CD4-positive, alpha-beta T cell treated with Interleukin-15 for 4 hours (primary cell): ENCODE measurements around the gene ATP1B3.
"Not testable (repeated sequence)": the region's sequence is repeated elsewhere in the genome, so short reads cannot be mapped to it uniquely, and the experiment has no call there.

Experiments
- DNase-seq: peaks from one replicate; pipeline ENCODE4 v3.0.0-alpha.2; 2020; ENCODE audit warnings: low spot score

ATP1B3 gene

GRCh38 chr3:141905129-141905528 is 28.7 kb downstream of the ATP1B3 start:
- no peak for DNase-seq

- DNase-seq = no peak
Observed at GRCh38 chr3:141909408-141909807, 33.0 kb downstream of the ATP1B3 start.

GRCh38 chr3:141909986-141910385 is 33.5 kb downstream of the ATP1B3 start:
- DNase-seq = not testable (repeated sequence)

GRCh38 chr3:141913150-141913811 is 36.8 kb downstream of the ATP1B3 start:
- DNase-seq = peak; percentile 75

- DNase-seq = no peak
Observed at GRCh38 chr3:141914311-141914710, 37.9 kb downstream of the ATP1B3 start.

- DNase-seq = no peak
Observed at GRCh38 chr3:141915016-141915415, 38.6 kb downstream of the ATP1B3 start.

GRCh38 chr3:141915766-141916165 is 39.3 kb downstream of the ATP1B3 start:
- no peak for DNase-seq

- no peak for DNase-seq
Observed at GRCh38 chr3:141920701-141921100, 44.3 kb downstream of the ATP1B3 start.

GRCh38 chr3:141921316-141921715 is 44.9 kb downstream of the ATP1B3 start:
- DNase-seq = no peak

- DNase-seq = not testable (repeated sequence)
Observed at GRCh38 chr3:141925677-141926076, 49.2 kb downstream of the ATP1B3 start.

GRCh38 chr3:141926929-141927328 is 50.5 kb downstream of the ATP1B3 start:
- no peak for DNase-seq

- no peak for DNase-seq
Observed at GRCh38 chr3:141928631-141929270, 52.3 kb downstream of the ATP1B3 start.

- DNase-seq = no peak
Observed at GRCh38 chr3:141929341-141929995, 53.0 kb downstream of the ATP1B3 start.

GRCh38 chr3:141930801-141931200 is 54.4 kb downstream of the ATP1B3 start:
- no peak for DNase-seq

- DNase-seq = no peak
Observed at GRCh38 chr3:141933421-141934300, 57.2 kb downstream of the ATP1B3 start.

GRCh38 chr3:141934354-141934753 is 57.9 kb downstream of the ATP1B3 start:
- no peak for DNase-seq

- no peak for DNase-seq
Observed at GRCh38 chr3:141938011-141938500, 61.6 kb downstream of the ATP1B3 start.

GRCh38 chr3:141939759-141940158 is 63.3 kb downstream of the ATP1B3 start:
- DNase-seq = no peak

- DNase-seq = no peak
Observed at GRCh38 chr3:141940194-141940776, 63.8 kb downstream of the ATP1B3 start.

- no peak for DNase-seq
Observed at GRCh38 chr3:141941093-141941492, 64.7 kb downstream of the ATP1B3 start.

GRCh38 chr3:141942006-141942405 is 65.6 kb downstream of the ATP1B3 start:
- DNase-seq = no peak
